OCI-LY7 (cell line): Measurements from ENCODE around the gene CLEC16A.

Experiments used
- CTCF ChIP-seq: fragments of 200-600 bp; sonication (generic); conservative IDR thresholded peaks from 2 replicates; pipeline ENCODE4 v1.5.1; 2014; ENCODE audit warnings: mild to moderate bottlenecking, antibody characterized with exemption, low read length, moderate library complexity, mixed read lengths
- EZH2phosphoT487 ChIP-seq: fragments of 200-600 bp; sonication (generic); IDR thresholded peaks from 2 replicates; pipeline ENCODE4 v1.6.1; 2018; ENCODE audit warnings: low read depth, borderline replicate concordance, mild to moderate bottlenecking, mixed run types, antibody characterized with exemption, low read length, moderate library complexity, mixed read lengths

DNA sequence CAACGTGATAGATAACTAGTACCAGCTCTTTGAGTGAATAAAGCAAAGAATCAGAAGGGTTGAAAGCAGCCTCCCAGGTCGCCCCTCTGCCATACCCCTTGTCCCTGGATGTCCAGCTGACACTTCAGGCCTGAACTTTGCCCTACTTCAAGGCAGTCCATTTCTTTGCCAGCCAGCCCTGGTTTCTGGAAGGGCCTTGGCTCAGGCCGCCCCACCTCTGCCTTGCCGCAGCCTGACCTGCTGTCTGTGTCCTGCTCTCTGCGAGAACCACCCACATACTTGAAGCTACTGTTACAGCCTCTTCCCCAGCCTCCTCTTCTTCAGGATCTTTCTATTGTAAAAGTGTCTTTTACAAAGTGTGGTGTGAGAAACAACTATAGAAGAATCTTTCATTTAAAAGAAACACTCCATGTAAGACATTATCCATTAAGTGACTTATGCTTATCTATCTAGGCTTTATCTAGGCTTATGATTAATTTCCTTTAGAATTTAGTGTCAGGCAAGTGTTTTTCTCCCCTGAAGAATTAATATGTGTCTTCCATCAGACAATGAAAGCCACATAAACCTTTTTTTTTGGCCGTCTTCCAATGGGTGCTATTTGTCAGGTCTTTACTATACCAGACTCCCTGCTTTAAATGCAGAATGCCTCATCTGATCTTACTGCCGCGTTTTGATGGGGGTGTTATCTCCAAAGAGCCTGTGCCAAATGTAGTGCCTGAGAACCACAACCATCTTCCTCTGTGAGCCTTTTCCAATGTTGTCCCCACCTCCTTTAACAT lies 177.7 kb downstream of the CLEC16A start:
- TF ChIP-seq CTCF = no peak
- TF ChIP-seq EZH2phosphoT487 = no peak
